Measurements from ENCODE around the gene CLEC20A.

The CLEC20A gene

GRCh38 chr1:178500091-178500770 lies 3.5 kb upstream of the CLEC20A start:
- no peak for DNase-seq (ENCODE audit: low read depth in 2 of 2)

GRCh38 chr1:178498896-178499675 lies 2.3 kb upstream of the CLEC20A start:
- DNase-seq (ENCODE audit: low read depth in 2 of 2): no peak

GRCh38 chr1:178497903-178498478 lies 1.2 kb upstream of the CLEC20A start:
- no peak for DNase-seq (ENCODE audit: low read depth in 2 of 2)

- no peak for DNase-seq (ENCODE audit: low read depth in 2 of 2)
Measured at GRCh38 chr1:178495741-178496409, 889 bp downstream of the CLEC20A start.

GRCh38 chr1:178495158-178495557 lies 1.6 kb downstream of the CLEC20A start:
- no peak for DNase-seq (ENCODE audit: low read depth in 2 of 2)

GRCh38 chr1:178494569-178494971 lies 2.2 kb downstream of the CLEC20A start:
- DNase-seq (ENCODE audit: low read depth in 2 of 2): no peak

GRCh38 chr1:178493301-178493741 lies 3.4 kb downstream of the CLEC20A start:
- no peak for DNase-seq (ENCODE audit: low read depth in 2 of 2)

GRCh38 chr1:178492341-178492740 lies 4.4 kb downstream of the CLEC20A start:
- no peak for DNase-seq (ENCODE audit: low read depth in 2 of 2)

GRCh38 chr1:178491721-178492120 lies 5.0 kb downstream of the CLEC20A start:
- DNase-seq (ENCODE audit: low read depth in 2 of 2): no peak

- no peak for DNase-seq (ENCODE audit: low read depth in 2 of 2)
Measured at GRCh38 chr1:178490967-178491366, 5.8 kb downstream of the CLEC20A start.

- DNase-seq (ENCODE audit: low read depth in 2 of 2): no peak
Measured at GRCh38 chr1:178490136-178490535, 6.6 kb downstream of the CLEC20A start.

- DNase-seq (ENCODE audit: low read depth in 2 of 2): no peak
Measured at GRCh38 chr1:178489399-178489798, 7.4 kb downstream of the CLEC20A start.

GRCh38 chr1:178488393-178488792 lies 8.4 kb downstream of the CLEC20A start:
- DNase-seq (ENCODE audit: low read depth in 2 of 2): no peak

GRCh38 chr1:178487070-178487615 lies 9.6 kb downstream of the CLEC20A start:
- no peak for DNase-seq (ENCODE audit: low read depth in 2 of 2)

- DNase-seq (ENCODE audit: low read depth in 2 of 2): no peak
Measured at GRCh38 chr1:178486100-178487069, 10.4 kb downstream of the CLEC20A start.

GRCh38 chr1:178485541-178485981 lies 11.2 kb downstream of the CLEC20A start:
- no peak for DNase-seq (ENCODE audit: low read depth in 2 of 2)

- no peak for DNase-seq (ENCODE audit: low read depth in 2 of 2)
Measured at GRCh38 chr1:178484698-178485225, 12.0 kb downstream of the CLEC20A start.

- no peak for DNase-seq (ENCODE audit: low read depth in 2 of 2)
Measured at GRCh38 chr1:178483251-178483957, 13.4 kb downstream of the CLEC20A start.

GRCh38 chr1:178477841-178478240 lies 18.9 kb downstream of the CLEC20A start:
- DNase-seq (ENCODE audit: low read depth in 2 of 2): no peak

- no peak for DNase-seq (ENCODE audit: low read depth in 2 of 2)
Measured at GRCh38 chr1:178477373-178477772, 19.4 kb downstream of the CLEC20A start.
